Neural progenitor cell (in vitro differentiated cells): ENCODE results near the gene JAK2. TPM values are rescaled to one million over a fixed set of nuclear protein-coding genes. Genes with fewer than 3 reads are reported as not detected.
"Not testable (repeated sequence)": the region's sequence is repeated elsewhere in the genome, so short reads cannot be mapped to it uniquely, and the experiment has no call there.

ENCODE experiments used
- DNase-seq: peaks from one replicate; pipeline ENCODE4 v3.0.0-alpha.2; 2016; ENCODE audit warnings: low spot score
- H2AFZ ChIP-seq: fragments of 200-600 bp; sonication (generic); replicated peaks from 2 replicates; pipeline ENCODE4 v1.6.1; 2016; ENCODE audit warnings: antibody characterized with exemption
- H3F3A ChIP-seq: fragments of 200-600 bp; sonication (generic); 2 replicates; pipeline ENCODE4 v1.6.1; 2016; ENCODE audit warnings: antibody characterized with exemption, low read depth
- H3K27ac ChIP-seq: fragments of 200-600 bp; sonication (generic); 2 replicates; pipeline ENCODE4 v1.5.1; 2016; ENCODE audit warnings: mild to moderate bottlenecking
- H3K27me3 ChIP-seq: fragments of 200-600 bp; sonication (generic); 2 replicates; pipeline ENCODE4 v1.6.1; 2016; ENCODE audit warnings: mild to moderate bottlenecking, moderate library complexity
- H3K36me3 ChIP-seq: fragments of 200-600 bp; sonication (generic); 2 replicates; pipeline ENCODE4 v1.5.1; 2016
- H3K4me1 ChIP-seq: fragments of 200-600 bp; sonication (generic); 2 replicates; pipeline ENCODE4 v1.6.1; 2016; ENCODE audit warnings: mixed run types
- H3K4me2 ChIP-seq: fragments of 200-600 bp; sonication (generic); 2 replicates; pipeline ENCODE4 v1.6.1; 2016
- H3K4me3 ChIP-seq: fragments of 200-600 bp; sonication (generic); 2 replicates; pipeline ENCODE4 v1.5.1; 2016
- H3K79me2 ChIP-seq: fragments of 200-600 bp; sonication (generic); 2 replicates; pipeline ENCODE4 v1.6.1; 2016; ENCODE audit warnings: low read depth
- H3K9ac ChIP-seq: fragments of 200-600 bp; sonication (generic); 2 replicates; pipeline ENCODE4 v1.6.1; 2016
- H3K9me3 ChIP-seq: fragments of 200-600 bp; sonication (generic); 2 replicates; pipeline ENCODE4 v1.5.1; 2016; ENCODE audit warnings: low read depth
- H4K20me1 ChIP-seq: fragments of 200-600 bp; sonication (generic); 2 replicates; pipeline ENCODE4 v1.6.1; 2016; ENCODE audit warnings: low read depth
- H3K27ac Mint-ChIP-seq: 3 replicates; pipeline ENCODE4 v1.8.0; 2021; ENCODE audit warnings: mixed read lengths
- H3K27me3 Mint-ChIP-seq: 2 replicates; pipeline ENCODE4 v1.8.0; 2022; ENCODE audit warnings: low read depth, mild to moderate bottlenecking, inconsistent platforms, moderate library complexity, mixed read lengths; ENCODE audit not compliant: insufficient read depth
- H3K36me3 Mint-ChIP-seq: 3 replicates; pipeline ENCODE4 v1.8.0; 2021; ENCODE audit warnings: mixed read lengths
- H3K4me1 Mint-ChIP-seq: 3 replicates; pipeline ENCODE4 v1.8.0; 2021; ENCODE audit warnings: mixed read lengths
- H3K4me3 Mint-ChIP-seq: 3 replicates; pipeline ENCODE4 v1.8.0; 2021; ENCODE audit warnings: mild to moderate bottlenecking, moderate library complexity, mixed read lengths
- H3K9me3 Mint-ChIP-seq: 3 replicates; pipeline ENCODE4 v1.8.0; 2020; ENCODE audit warnings: mixed read lengths
- CTCF ChIP-seq: fragments of 200-600 bp; sonication (generic); IDR thresholded peaks from 2 replicates; pipeline ENCODE4 v1.5.1; 2017; ENCODE audit warnings: antibody characterized with exemption, mild to moderate bottlenecking
- EZH2 ChIP-seq: fragments of 200-600 bp; sonication (generic); IDR thresholded peaks from 2 replicates; pipeline ENCODE4 v1.6.1; 2017; ENCODE audit warnings: antibody characterized with exemption, mild to moderate bottlenecking, moderate library complexity
- EZH2phosphoT487 ChIP-seq: fragments of 200-600 bp; sonication (generic); IDR thresholded peaks from 2 replicates; pipeline ENCODE4 v1.6.1; 2017; ENCODE audit warnings: antibody characterized with exemption
- total RNA-seq: library from RNA; depleted of rRNA; stranded (reverse); fragments of >200 nt; gene quantifications from 2 replicates; pipeline ENCODE4 v1.2.3, GENCODE V29; 2015; ENCODE audit warnings: low replicate concordance

The JAK2 gene
- total RNA-seq, 1 donor from 2014 or later = 3.9 TPM

- peaks cover 21% of the 10 kb centered on the region for H3K4me1 Mint-ChIP-seq
- Histone ChIP-seq H2AFZ (no peak overlapping the region), H3K4me1 (peaks cover 19% of the 10 kb centered on the region), H3K9me3 (no peaks in the 10 kb centered on the region), H3K27me3 (no peaks in the 10 kb centered on the region), H4K20me1 (peaks cover 8% of the 10 kb centered on the region), H3K9ac (no peak overlapping the region), H3K27ac (no peak overlapping the region), H3K4me3 (no peak overlapping the region), H3F3A (peaks cover 12% of the 10 kb centered on the region), H3K4me2 (no peak overlapping the region), H3K36me3 (no peaks in the 10 kb centered on the region), H3K79me2 (no peaks in the 10 kb centered on the region)
- DNase-seq = no peak
- H3K27me3 Mint-ChIP-seq = peaks cover 8% of the 10 kb centered on the region
- TF ChIP-seq CTCF (no peak), EZH2 (no peak), EZH2phosphoT487 (no peak)
- no peaks in the 10 kb centered on the region for H3K9me3 Mint-ChIP-seq
- H3K4me3 Mint-ChIP-seq = no peak overlapping the region
- H3K27ac Mint-ChIP-seq = no peak overlapping the region
- no peaks in the 10 kb centered on the region for H3K36me3 Mint-ChIP-seq
Measured at GRCh38 chr9:4937446-4937845, 47.6 kb upstream of the JAK2 start.

DNA sequence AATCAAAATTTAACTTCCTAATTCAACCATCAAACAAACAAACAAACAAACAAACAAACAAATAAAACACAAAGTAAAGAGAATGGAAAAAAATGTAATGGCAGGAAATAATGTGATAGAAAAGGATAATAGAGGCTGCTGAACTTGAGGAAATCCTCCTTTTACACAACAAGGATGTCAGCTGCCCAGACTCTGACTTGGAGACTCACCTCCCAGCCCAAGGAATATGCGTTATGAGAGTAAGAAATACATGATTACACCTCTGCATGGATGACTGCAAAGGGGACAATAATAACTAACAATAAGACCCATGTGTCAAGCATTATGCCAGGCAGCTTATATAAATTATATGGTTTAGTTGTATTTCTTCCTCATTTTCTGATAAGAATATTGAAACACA, 46.6 kb upstream of the JAK2 start:
- peaks cover 12% of the 10 kb centered on the region for H3F3A ChIP-seq
- H3K27me3 ChIP-seq = no peaks in the 10 kb centered on the region
- Mint-ChIP-seq H3K4me3 (no peak overlapping the region), H3K4me1 (peaks cover 21% of the 10 kb centered on the region), H3K36me3 (no peaks in the 10 kb centered on the region), H3K9me3 (no peaks in the 10 kb centered on the region), H3K27me3 (peaks cover 8% of the 10 kb centered on the region), H3K27ac (no peak overlapping the region)
- no peak for TF ChIP-seq EZH2phosphoT487
- no peak for TF ChIP-seq EZH2
- no peak for TF ChIP-seq CTCF
- H3K9ac ChIP-seq = no peak overlapping the region
- DNase-seq = no peak
- no peak overlapping the region for H3K4me2 ChIP-seq
- H3K4me3 ChIP-seq = no peak overlapping the region
- peaks cover 8% of the 10 kb centered on the region for H4K20me1 ChIP-seq
- no peaks in the 10 kb centered on the region for H3K36me3 ChIP-seq
- H3K27ac ChIP-seq = no peak overlapping the region
- H3K9me3 ChIP-seq = no peaks in the 10 kb centered on the region
- peaks cover 27% of the 10 kb centered on the region for H3K4me1 ChIP-seq
- H3K79me2 ChIP-seq = no peaks in the 10 kb centered on the region
- no peak overlapping the region for H2AFZ ChIP-seq

DNA sequence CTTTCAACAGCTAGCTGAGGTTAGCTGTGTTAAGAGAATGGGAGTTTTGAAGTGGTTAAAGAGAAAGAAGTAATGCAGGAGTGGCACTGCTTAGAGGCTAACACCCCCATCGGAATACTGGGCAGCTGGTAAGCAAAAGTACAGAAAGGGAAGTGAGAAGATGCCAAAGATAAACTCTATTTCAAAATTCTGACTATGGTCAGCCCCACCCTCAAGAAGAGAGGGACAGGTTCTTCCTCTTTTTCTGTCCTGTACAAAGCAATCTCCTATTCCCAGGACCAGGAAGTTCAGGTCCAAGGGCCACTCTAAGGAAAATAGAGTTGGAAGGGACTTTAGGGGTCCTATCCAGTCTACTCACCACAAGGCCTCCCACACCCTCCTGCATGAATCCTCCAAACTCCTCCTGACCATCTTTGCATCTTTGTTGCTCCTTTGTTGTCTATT, 45.9 kb upstream of the JAK2 start:
- H3K9me3 ChIP-seq = no peaks in the 10 kb centered on the region
- no peak overlapping the region for H3K4me3 Mint-ChIP-seq
- H3K27me3 ChIP-seq = no peaks in the 10 kb centered on the region
- H3F3A ChIP-seq = peaks cover 12% of the 10 kb centered on the region
- H4K20me1 ChIP-seq = peaks cover 8% of the 10 kb centered on the region
- no peak overlapping the region for H3K9ac ChIP-seq
- H3K36me3 ChIP-seq = no peaks in the 10 kb centered on the region
- peaks cover 8% of the 10 kb centered on the region for H3K27me3 Mint-ChIP-seq
- no peak overlapping the region for H2AFZ ChIP-seq
- H3K4me1 ChIP-seq = peaks cover 27% of the 10 kb centered on the region
- no peak overlapping the region for H3K27ac ChIP-seq
- no peaks in the 10 kb centered on the region for H3K79me2 ChIP-seq
- TF ChIP-seq EZH2phosphoT487 = no peak
- TF ChIP-seq CTCF = no peak
- TF ChIP-seq EZH2 = no peak
- H3K27ac Mint-ChIP-seq = no peak overlapping the region
- no peaks in the 10 kb centered on the region for H3K9me3 Mint-ChIP-seq
- no peak overlapping the region for H3K4me2 ChIP-seq
- peaks cover 21% of the 10 kb centered on the region for H3K4me1 Mint-ChIP-seq
- no peak overlapping the region for H3K4me3 ChIP-seq
- H3K36me3 Mint-ChIP-seq = no peaks in the 10 kb centered on the region
- no peak for DNase-seq

DNA sequence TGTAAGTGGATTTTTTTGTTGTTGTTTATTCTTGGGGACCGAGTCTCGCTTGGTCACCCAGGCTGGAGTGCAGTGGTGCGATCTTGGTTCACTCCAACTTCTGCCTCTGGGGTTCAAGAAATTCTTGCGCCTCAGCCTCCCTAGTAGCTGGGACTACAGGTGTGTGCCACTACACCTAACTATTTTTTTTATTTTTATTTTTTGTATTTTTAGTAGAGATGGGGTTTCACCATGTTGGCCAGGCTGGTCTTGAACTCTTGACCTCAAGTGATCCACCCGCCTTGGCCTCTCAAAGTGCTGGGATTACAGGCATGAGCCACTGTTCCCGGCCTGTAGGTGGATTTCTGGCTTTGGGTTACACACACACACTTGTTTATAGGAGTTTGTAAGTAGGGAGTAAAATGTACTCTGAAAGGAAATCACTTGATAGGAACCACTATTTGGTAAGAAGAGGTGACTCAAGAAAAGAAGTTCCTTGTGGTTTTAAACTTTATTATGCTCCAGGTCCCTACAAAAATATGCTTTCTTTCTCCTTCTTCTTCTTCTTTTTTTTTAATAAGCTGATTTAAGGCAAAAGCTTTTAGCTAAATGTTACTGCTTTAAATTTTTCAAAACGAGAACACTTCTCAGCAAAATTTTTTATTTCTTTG, 42.9 kb upstream of the JAK2 start:
- not testable (repeated sequence) for H3K9ac ChIP-seq, H3K4me3 ChIP-seq, H3K27ac ChIP-seq, H4K20me1 ChIP-seq, H3K9me3 Mint-ChIP-seq, H3K4me1 ChIP-seq, H3K36me3 Mint-ChIP-seq, H3K79me2 ChIP-seq, H3K27ac Mint-ChIP-seq, H3K27me3 Mint-ChIP-seq, DNase-seq, H3F3A ChIP-seq, H3K36me3 ChIP-seq, H3K9me3 ChIP-seq, H3K4me1 Mint-ChIP-seq, H2AFZ ChIP-seq, H3K4me2 ChIP-seq, H3K4me3 Mint-ChIP-seq, H3K27me3 ChIP-seq
